ENCODE results near the gene CPTP.

- TF ChIP-seq CTCF (IDR thresholded peaks at IDR 0.05; ENCODE audit: low read length) (no peak), EZH2 (optimal IDR thresholded peaks at IDR 0.05; ENCODE audit: low read depth, low read length) (no peak), EZH2phosphoT487 (IDR thresholded peaks at IDR 0.05; ENCODE audit: low read length) (no peak)
Measured at GRCh38 chr1:1308756-1309250, 15.8 kb upstream of the CPTP start.

All from MM.1S (cell line).